ENCODE data around the gene OR2T2. TPM values are rescaled to one million over a fixed set of nuclear protein-coding genes. Genes with fewer than 3 reads are reported as not detected.
"Not testable (repeated sequence)": the region's sequence is repeated elsewhere in the genome, so short reads cannot be mapped to it uniquely, and the experiment has no call there.

The OR2T2 gene
- total and polyA plus RNA-seq, 2 experiments from 2014 or later = not detected

DNA sequence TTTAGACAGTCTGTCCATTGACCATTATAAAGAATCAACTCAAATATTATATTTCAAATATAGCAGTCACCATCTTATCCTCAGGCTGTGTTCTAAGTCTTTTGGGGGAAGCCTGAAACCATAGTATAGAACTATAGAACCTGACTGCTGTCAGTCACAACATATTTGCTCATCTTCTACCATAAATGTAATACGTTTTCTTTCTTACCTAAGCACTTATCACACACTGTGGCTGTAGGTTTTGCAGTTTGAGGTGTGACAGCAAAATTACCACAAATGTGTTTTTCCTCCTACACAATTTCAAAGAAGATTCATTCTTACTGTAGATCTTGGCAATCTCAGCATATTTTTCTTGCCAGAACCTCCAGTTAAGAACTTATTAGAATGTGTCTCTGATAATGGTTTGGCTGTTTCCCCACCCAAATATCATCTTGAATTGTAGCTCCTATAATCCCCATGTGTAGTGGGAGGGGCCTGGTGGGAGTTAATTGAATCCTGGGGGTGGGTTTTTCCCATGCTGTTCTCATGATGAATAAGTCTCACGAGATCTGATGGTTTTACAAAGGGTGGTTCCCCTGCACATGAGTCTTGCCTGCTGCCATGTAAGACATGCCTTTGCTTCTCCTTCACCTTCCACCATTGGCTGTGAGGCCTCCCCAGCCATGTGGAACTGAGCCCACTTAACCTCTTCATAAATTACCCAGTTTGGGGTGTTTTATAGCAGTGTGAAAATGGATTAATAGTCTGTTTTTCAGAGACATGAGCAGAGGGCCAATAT lies 2.7 kb upstream of the OR2T2 start:
- H3K79me2 ChIP-seq (replicated peaks; ENCODE audit: insufficient read depth); H3K27me3 Mint-ChIP-seq (ENCODE audit: insufficient read depth, low read depth, poor library complexity); ATAC-seq; H4K20me1 ChIP-seq (replicated peaks; ENCODE audit: insufficient read depth); H3K4me3 Mint-ChIP-seq; H3K27ac Mint-ChIP-seq; H3K36me3 ChIP-seq (ENCODE audit: insufficient read depth); H3K4me1 Mint-ChIP-seq; H3K27me3 ChIP-seq (ENCODE audit: insufficient read depth); H3K4me1 ChIP-seq (ENCODE audit: insufficient read depth); H3K4me2 ChIP-seq; H3K4me3 ChIP-seq; H3F3A ChIP-seq (replicated peaks; ENCODE audit: low read depth); H2AFZ ChIP-seq; DNase-seq (ENCODE audit: low spot score); H3K9me2 ChIP-seq (ENCODE audit: insufficient read depth); H3K27ac ChIP-seq (ENCODE audit: low read depth): not testable (repeated sequence)
- Mint-ChIP-seq H3K36me3 (ENCODE audit: low read depth) (peaks cover 11% of the 10 kb centered on the region; the same call in 2 of the 3 replicates), H3K9me3 (peaks cover 82% of the 10 kb centered on the region)

DNA sequence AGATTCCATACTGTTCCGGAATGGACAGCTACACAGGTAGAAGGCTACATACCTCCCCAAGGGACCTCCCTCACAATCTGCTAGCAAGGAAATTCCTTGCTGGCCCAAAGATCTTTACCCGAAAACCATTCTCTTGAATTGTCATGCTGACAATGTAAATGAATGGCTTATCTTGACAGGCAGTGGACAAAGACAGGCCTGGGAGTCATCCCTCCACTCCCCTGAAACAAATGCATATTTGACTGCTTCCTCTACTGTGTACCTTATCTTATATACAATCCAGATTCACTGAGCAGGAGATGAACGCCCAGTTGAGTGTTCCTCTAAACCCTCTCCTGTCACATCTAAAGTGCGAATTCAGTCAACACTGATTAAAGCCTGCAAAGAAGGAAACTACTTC lies 834 bp upstream of the OR2T2 start:
- not testable (repeated sequence) for H3K27ac ChIP-seq (ENCODE audit: low read depth); H2AFZ ChIP-seq; H3K4me2 ChIP-seq; DNase-seq (ENCODE audit: low spot score); H3K79me2 ChIP-seq (replicated peaks; ENCODE audit: insufficient read depth); H3K27ac Mint-ChIP-seq; H3K4me1 Mint-ChIP-seq; H3F3A ChIP-seq (replicated peaks; ENCODE audit: low read depth); H3K4me3 Mint-ChIP-seq; H3K9me2 ChIP-seq (ENCODE audit: insufficient read depth); H3K4me3 ChIP-seq; H3K36me3 ChIP-seq (ENCODE audit: insufficient read depth); H3K4me1 ChIP-seq (ENCODE audit: insufficient read depth); H3K27me3 ChIP-seq (ENCODE audit: insufficient read depth); ATAC-seq; H3K27me3 Mint-ChIP-seq (ENCODE audit: insufficient read depth, low read depth, poor library complexity); H4K20me1 ChIP-seq (replicated peaks; ENCODE audit: insufficient read depth)
- peaks cover 71% of the 10 kb centered on the region for H3K9me3 Mint-ChIP-seq
- peaks cover 11% of the 10 kb centered on the region; the same call in 2 of the 3 replicates for H3K36me3 Mint-ChIP-seq (ENCODE audit: low read depth)

DNA sequence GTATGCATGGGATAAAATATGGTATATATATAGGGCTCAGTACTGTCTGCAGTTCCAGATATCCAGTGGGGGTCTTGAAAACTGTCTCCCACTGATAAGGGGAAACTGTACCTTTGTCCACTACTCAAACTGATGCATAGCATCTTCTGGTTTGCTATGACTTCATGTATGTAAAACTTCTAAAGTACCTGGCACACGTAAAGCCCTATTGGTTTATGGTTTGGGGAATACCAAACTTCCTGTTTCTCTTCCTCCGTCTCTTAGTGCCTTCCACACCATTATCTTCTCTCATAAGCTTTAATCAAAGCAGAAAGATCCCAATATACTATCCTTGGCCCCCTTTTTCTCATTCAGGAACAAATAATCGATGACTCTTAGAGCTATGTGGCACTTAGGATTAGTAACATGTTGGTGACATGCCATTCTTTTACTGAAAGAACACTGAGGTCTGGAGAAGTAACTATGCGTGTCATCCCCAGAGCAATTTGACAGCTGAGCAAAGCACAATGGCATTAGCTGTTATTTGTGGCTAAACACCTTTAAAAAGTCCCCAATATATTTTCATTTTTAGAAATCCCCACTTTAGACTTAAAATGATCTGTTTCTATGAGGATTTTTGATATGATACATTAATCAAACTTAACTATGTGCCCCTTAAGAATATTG lies 3.1 kb downstream of the OR2T2 start:
- H4K20me1 ChIP-seq (replicated peaks; ENCODE audit: insufficient read depth); H3K36me3 Mint-ChIP-seq (ENCODE audit: low read depth): not testable (repeated sequence)
- H3K9me3 Mint-ChIP-seq = peaks cover 48% of the 10 kb centered on the region

DNA sequence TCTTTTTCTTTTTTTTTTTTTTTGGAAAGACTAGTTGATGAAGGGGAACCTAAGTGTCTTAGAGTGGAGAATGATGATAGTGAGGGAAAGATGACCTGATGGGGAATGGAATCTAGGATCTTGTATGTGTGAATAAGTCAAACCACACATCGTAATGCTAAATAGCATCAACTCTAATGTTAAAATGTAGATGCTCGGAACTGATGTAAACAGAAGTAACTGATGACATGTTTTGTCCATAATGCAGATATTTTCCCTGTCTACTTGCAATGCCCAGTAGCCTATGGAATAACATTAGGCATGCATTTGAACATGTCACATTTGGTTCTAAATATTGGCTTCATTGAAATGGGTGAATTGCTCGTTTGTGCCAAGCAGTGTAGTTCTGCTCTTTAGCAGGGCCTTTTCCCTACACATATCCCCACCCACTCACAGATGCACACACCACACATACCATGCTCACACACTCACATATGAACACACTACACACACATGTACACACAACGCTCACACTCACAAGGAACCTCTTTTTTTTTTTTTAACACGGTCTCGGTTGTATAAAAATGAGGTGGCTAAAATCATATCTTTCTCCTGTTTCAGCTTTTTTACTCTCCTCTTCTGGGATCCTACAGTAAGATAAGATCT lies 4.5 kb downstream of the OR2T2 start:
- not testable (repeated sequence) for H3K4me3 Mint-ChIP-seq; H3K27me3 Mint-ChIP-seq (ENCODE audit: insufficient read depth, low read depth, poor library complexity); H3K4me2 ChIP-seq; H3K36me3 Mint-ChIP-seq (ENCODE audit: low read depth); H3K9me2 ChIP-seq (ENCODE audit: insufficient read depth); H3K27ac Mint-ChIP-seq; H3K79me2 ChIP-seq (replicated peaks; ENCODE audit: insufficient read depth); ATAC-seq; H3K27me3 ChIP-seq (ENCODE audit: insufficient read depth); H3F3A ChIP-seq (replicated peaks; ENCODE audit: low read depth); DNase-seq (ENCODE audit: low spot score); H3K4me3 ChIP-seq; H3K4me1 ChIP-seq (ENCODE audit: insufficient read depth); H3K27ac ChIP-seq (ENCODE audit: low read depth); H3K36me3 ChIP-seq (ENCODE audit: insufficient read depth); H2AFZ ChIP-seq; H4K20me1 ChIP-seq (replicated peaks; ENCODE audit: insufficient read depth); H3K4me1 Mint-ChIP-seq
- H3K9me3 Mint-ChIP-seq = peaks cover 38% of the 10 kb centered on the region

More for the DNA sequence above, 3.1 kb downstream of the OR2T2 start:
- not testable (repeated sequence) for DNase-seq (ENCODE audit: low spot score); H3K36me3 ChIP-seq (ENCODE audit: insufficient read depth); H3K4me3 Mint-ChIP-seq; ATAC-seq; H3K79me2 ChIP-seq (replicated peaks; ENCODE audit: insufficient read depth); H2AFZ ChIP-seq; H3K4me3 ChIP-seq; H3F3A ChIP-seq (replicated peaks; ENCODE audit: low read depth); H3K27ac ChIP-seq (ENCODE audit: low read depth); H3K27ac Mint-ChIP-seq; H3K4me1 ChIP-seq (ENCODE audit: insufficient read depth); H3K4me1 Mint-ChIP-seq; H3K27me3 ChIP-seq (ENCODE audit: insufficient read depth); H3K4me2 ChIP-seq; H3K9me2 ChIP-seq (ENCODE audit: insufficient read depth); H3K27me3 Mint-ChIP-seq (ENCODE audit: insufficient read depth, low read depth, poor library complexity)

DNA sequence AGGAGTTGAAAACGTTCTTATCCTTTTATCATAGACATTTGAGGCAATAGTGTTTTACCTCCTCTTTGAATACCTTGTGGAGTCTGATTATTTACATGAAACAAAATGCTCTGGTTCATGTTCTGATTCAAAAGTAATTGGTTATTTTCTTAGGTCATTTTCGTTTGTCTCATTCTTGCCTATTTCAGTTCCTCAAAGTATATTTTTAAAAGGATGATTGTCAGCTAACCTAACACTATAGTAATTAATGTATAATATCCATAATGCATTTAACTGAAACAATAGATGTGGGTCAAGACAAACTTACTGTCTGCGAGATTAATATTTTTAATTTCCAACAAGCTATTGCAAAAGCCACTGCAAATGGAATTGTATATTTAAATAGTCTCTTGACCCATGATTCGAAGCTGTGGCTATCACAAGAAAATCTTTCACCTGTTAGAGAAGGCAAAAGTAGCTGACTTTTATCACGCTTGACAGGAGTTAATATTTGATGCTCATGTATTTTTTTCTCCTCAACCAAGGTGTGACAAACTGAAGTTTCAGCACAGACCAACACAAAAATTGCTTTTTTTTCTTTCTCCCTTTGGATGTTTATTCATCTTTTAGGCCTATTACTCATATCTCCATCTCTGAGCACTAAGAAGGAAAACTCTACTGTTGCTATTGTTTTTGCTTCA lies 5.2 kb downstream of the OR2T2 start:
- not testable (repeated sequence) for H2AFZ ChIP-seq; H3K79me2 ChIP-seq (replicated peaks; ENCODE audit: insufficient read depth); H3K4me3 ChIP-seq; DNase-seq (ENCODE audit: low spot score); H3K4me3 Mint-ChIP-seq; H3K27me3 ChIP-seq (ENCODE audit: insufficient read depth); H4K20me1 ChIP-seq (replicated peaks; ENCODE audit: insufficient read depth); H3K9me2 ChIP-seq (ENCODE audit: insufficient read depth); H3K27ac ChIP-seq (ENCODE audit: low read depth); H3K4me2 ChIP-seq; ATAC-seq; H3K36me3 Mint-ChIP-seq (ENCODE audit: low read depth); H3K36me3 ChIP-seq (ENCODE audit: insufficient read depth); H3K4me1 Mint-ChIP-seq; H3F3A ChIP-seq (replicated peaks; ENCODE audit: low read depth); H3K27me3 Mint-ChIP-seq (ENCODE audit: insufficient read depth, low read depth, poor library complexity); H3K4me1 ChIP-seq (ENCODE audit: insufficient read depth); H3K27ac Mint-ChIP-seq
- peaks cover 33% of the 10 kb centered on the region for H3K9me3 Mint-ChIP-seq

DNA sequence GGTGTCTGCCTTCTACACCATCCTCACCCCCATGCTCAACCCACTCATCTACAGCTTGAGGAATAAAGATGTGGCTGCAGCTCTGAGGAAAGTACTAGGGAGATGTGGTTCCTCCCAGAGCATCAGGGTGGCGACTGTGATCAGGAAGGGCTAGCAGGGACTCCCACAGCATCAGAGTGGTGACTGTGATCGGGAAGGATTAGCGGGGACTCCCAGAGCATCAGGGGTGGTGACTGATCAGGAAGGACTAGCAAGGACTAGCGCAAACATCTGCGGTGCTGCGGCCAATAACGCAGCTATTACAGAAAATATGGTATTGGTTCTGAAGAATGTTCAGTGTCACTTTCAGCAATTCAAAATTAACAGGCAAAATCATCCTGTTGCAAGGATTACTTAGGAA lies 8.2 kb downstream of the OR2T2 start:
- H3K27me3 Mint-ChIP-seq (ENCODE audit: insufficient read depth, low read depth, poor library complexity); H3K27ac Mint-ChIP-seq; H3F3A ChIP-seq (replicated peaks; ENCODE audit: low read depth); H3K27me3 ChIP-seq (ENCODE audit: insufficient read depth); ATAC-seq; H3K4me1 ChIP-seq (ENCODE audit: insufficient read depth); H3K9me2 ChIP-seq (ENCODE audit: insufficient read depth); H3K36me3 Mint-ChIP-seq (ENCODE audit: low read depth); H4K20me1 ChIP-seq (replicated peaks; ENCODE audit: insufficient read depth); DNase-seq (ENCODE audit: low spot score); H3K4me2 ChIP-seq; H3K4me3 Mint-ChIP-seq; H3K27ac ChIP-seq (ENCODE audit: low read depth); H3K79me2 ChIP-seq (replicated peaks; ENCODE audit: insufficient read depth); H3K36me3 ChIP-seq (ENCODE audit: insufficient read depth); H2AFZ ChIP-seq; H3K4me1 Mint-ChIP-seq; H3K4me3 ChIP-seq: not testable (repeated sequence)
- H3K9me3 Mint-ChIP-seq = peaks cover 27% of the 10 kb centered on the region
